Stimulated activated CD8-positive, alpha-beta memory T cell treated with anti-CD3 and anti-CD28 coated beads, Interleukin-15, amount 100 ng/mL, for 48 hours (primary cell): Measurements from ENCODE around the gene ANXA10.
"Not testable (repeated sequence)": the region's sequence is repeated elsewhere in the genome, so short reads cannot be mapped to it uniquely, and the experiment has no call there.

ENCODE experiments used
- DNase-seq, 2 donors: peaks; one replicate each; pipeline ENCODE4 v3.0.0-alpha.2; 2020; ENCODE audit warnings: low read depth in 2 of 2

The ANXA10 gene

GRCh38 chr4:168118116-168118655 lies 25.8 kb downstream of the ANXA10 start:
- DNase-seq = no peak

- DNase-seq = no peak
Measured at GRCh38 chr4:168119100-168119499, 26.8 kb downstream of the ANXA10 start.

- no peak for DNase-seq
Measured at GRCh38 chr4:168119890-168120289, 27.6 kb downstream of the ANXA10 start.

GRCh38 chr4:168120811-168121210 lies 28.5 kb downstream of the ANXA10 start:
- no peak for DNase-seq

- DNase-seq = no peak
Measured at GRCh38 chr4:168124008-168124641, 31.8 kb downstream of the ANXA10 start.

GRCh38 chr4:168126952-168127351 lies 34.6 kb downstream of the ANXA10 start:
- DNase-seq = no peak

- DNase-seq = no peak
Measured at GRCh38 chr4:168128601-168129000, 36.3 kb downstream of the ANXA10 start.

GRCh38 chr4:168129046-168129772 lies 36.9 kb downstream of the ANXA10 start:
- no peak for DNase-seq

GRCh38 chr4:168129802-168130201 lies 37.5 kb downstream of the ANXA10 start:
- no peak for DNase-seq

- DNase-seq = no peak
Measured at GRCh38 chr4:168131196-168131595, 38.9 kb downstream of the ANXA10 start.

- DNase-seq = no peak
Measured at GRCh38 chr4:168134651-168135050, 42.3 kb downstream of the ANXA10 start.

GRCh38 chr4:168135860-168136259 lies 43.5 kb downstream of the ANXA10 start:
- not testable (repeated sequence) for DNase-seq

- not testable (repeated sequence) for DNase-seq
Measured at GRCh38 chr4:168137695-168138094, 45.4 kb downstream of the ANXA10 start.

GRCh38 chr4:168138143-168138542 lies 45.8 kb downstream of the ANXA10 start:
- DNase-seq = no peak

GRCh38 chr4:168139336-168139735 lies 47.0 kb downstream of the ANXA10 start:
- no peak for DNase-seq

- no peak for DNase-seq
Measured at GRCh38 chr4:168141733-168142132, 49.4 kb downstream of the ANXA10 start.

- DNase-seq = no peak
Measured at GRCh38 chr4:168143601-168144000, 51.3 kb downstream of the ANXA10 start.

- no peak for DNase-seq
Measured at GRCh38 chr4:168150420-168151050, 58.2 kb downstream of the ANXA10 start.

GRCh38 chr4:168151327-168151726 lies 59.0 kb downstream of the ANXA10 start:
- no peak for DNase-seq

- no peak for DNase-seq
Measured at GRCh38 chr4:168152837-168153500, 60.6 kb downstream of the ANXA10 start.

GRCh38 chr4:168153596-168154440 lies 61.5 kb downstream of the ANXA10 start:
- DNase-seq = peak; percentile 8 to 24
